Erythroblast (primary cell): ENCODE data around the gene SLC35E4.
"Not testable (repeated sequence)": the region's sequence is repeated elsewhere in the genome, so short reads cannot be mapped to it uniquely, and the experiment has no call there.

ENCODE experiments used
- GATA1 ChIP-seq: IDR thresholded peaks from 2 replicates; pipeline ENCODE4 v1.6.1; 2011; ENCODE audit warnings: low read depth, mild to moderate bottlenecking, control low read depth, low read length, moderate library complexity
- POLR2A ChIP-seq: IDR thresholded peaks from 2 replicates; pipeline ENCODE4 v1.6.1; 2011; ENCODE audit warnings: mild to moderate bottlenecking, low read length

- not testable (repeated sequence) for TF ChIP-seq POLR2A, GATA1
Measured at GRCh38 chr22:30679895-30680690, 44.5 kb downstream of the SLC35E4 start.
